HG02870 (cell line): Measurements from ENCODE around the gene DOCK10.

Experiments
- ATAC-seq: cut with Tn5 transposase; IDR thresholded peaks from one replicate; pipeline ENCODE4 v1.9.1; 2021; ENCODE audit warnings: mild to moderate bottlenecking, moderate library complexity; ENCODE audit not compliant: unreplicated experiment

The DOCK10 gene

GRCh38 chr2:224885836-224886547, 156.3 kb downstream of the DOCK10 start:
- peak; percentile 95 for ATAC-seq

DNA sequence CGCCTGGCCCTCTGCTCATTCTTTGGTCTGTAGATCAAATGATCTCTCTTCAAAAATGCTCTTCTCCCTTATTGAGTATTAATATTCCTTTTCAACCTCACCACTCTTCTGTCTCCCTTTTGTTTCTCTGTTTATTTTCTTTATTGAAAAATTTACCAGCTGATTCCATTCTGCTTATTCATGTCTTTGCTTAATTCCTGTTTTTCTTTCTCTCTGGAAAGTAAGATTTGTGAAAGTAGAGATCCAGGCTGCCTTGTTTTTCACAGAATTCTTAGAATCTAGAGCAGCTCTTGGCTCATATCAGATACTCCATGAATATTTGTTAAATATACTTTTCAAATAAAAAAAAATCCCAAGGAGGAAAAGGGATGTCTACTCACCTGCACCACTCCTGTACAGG, 157.0 kb downstream of the DOCK10 start:
- no peak for ATAC-seq

GRCh38 chr2:224884188-224884587, 158.1 kb downstream of the DOCK10 start:
- no peak for ATAC-seq

- no peak for ATAC-seq
Measured at GRCh38 chr2:224883700-224884099, 158.6 kb downstream of the DOCK10 start.

DNA sequence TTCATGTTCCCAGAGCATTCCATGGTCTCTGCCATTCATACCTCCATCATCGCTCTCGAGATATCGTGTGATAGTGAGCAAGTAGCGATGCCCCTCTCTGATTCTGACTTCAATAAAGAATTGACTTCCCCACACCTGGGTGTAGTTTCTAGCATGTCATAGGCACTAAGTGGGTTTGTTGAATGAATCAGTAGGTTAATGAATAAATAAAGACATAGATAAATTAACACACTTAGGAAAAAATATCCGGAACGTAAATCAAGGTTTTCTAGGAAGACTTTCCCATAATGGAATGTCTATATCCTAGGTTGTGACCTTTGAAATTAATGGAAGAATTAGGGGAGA, 159.1 kb downstream of the DOCK10 start:
- ATAC-seq = no peak

DNA sequence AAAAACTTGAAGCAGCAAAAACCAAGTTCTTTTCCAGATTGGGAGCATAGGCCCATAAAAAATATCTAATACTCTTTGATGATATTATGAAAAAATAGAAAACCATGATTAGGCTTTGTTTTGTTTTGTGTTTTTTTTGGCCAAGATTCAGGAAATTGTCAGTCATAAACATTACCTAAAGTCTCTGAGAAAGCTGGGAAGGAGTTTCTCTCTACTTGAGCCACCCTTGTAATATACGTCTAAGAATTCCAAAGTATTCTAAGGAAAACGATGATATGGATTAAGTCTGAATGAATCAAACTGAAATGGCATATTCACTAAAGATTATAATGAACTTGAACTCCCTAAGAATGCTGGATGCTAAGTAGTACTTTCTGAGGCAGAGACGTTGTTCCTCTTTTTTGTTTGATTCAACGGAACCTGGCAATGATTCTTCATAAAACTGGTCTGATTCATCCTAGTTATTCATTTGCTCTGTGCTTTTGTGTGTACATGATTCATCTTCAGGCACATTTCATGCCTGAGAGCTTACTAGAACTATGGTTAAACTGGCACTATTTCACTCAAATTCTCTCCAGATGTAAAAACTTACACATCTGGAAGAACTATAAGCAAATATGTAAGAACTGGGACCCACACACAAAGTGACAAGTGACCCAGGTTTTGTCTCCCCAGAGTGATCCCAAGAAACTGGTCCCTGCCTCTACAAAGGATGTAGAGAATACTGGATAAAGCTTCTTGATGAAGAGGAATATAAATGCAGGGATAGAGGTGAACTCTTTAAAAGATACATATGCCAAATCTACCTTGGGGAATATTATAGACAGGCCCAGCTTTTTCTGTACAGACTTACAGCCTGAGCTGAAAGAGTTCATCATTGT, 159.7 kb downstream of the DOCK10 start:
- no peak for ATAC-seq

DNA sequence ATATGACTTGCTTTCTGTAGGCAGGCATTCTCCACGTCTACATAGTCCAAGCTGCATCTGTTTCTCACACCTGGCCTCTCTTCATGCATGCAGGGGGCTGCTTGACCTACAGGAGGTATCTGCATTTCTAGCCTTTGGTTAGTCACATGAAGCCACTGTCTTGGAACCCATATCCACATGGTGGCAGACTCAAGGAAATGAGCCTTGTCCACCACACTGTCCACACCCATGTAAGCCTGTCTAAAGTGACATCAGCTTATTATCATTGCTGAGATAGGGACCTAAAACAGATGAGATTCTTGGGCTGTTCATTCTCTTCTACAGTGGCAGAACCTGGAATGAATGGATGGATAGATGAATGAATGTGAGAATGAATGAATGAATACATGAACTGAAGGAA, 160.4 kb downstream of the DOCK10 start:
- ATAC-seq = no peak

DNA sequence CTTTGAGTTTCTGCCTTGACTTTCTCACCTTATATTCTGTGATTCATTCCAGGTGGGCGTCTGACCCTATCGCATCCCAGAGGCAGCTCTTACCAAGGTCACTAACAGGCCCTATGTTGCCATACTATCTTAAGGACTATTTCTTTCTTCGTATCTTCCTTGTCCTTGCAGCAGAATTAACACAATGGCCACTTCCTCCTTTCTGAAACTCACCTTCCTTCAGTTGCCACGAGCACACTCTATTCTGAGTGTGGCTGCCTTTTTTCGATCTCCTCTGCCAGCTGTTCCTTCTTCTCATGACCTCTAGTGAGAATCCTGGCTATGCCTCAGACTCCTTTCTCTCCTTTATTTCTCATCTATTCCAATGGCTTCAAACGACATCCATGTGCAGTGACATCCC, 165.7 kb downstream of the DOCK10 start:
- ATAC-seq = no peak

DNA sequence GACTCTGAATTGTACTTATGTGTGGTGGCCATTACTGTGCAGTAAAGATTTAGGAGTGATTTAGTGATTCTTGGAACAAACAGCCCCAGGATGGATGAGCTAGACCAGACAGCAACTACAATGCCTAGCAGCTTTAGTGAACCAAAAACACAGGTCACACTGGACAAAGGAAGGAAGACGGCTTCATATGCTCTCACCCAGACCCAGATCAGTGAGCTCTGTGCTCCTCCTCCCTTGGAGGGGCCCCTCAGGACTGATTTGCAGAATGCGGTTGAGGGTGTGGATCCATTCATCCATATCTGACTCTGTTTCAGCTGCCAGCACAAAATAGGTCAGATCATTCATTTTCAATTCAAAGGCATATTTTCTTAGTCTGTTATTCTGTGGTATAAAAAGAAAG, 166.4 kb downstream of the DOCK10 start:
- peak; percentile 61 for ATAC-seq

DNA sequence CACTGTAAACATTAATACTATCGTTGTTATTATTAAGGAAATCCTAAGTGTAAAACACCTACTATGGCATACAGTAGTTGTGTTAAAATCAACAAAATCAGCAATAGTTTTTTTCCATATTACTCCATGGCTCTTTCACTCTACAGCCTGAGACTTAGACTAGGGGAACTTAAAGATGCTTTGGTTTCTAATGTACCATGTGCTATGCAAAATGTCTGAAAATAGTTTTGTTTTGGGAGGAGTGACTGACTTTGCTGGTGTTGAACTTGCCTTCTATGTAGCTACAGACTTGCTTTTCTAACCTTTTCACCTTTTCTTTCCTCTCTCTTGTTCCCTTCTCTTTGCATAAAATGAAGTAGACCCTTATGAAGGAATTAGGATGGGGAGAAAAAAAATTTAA, 167.1 kb downstream of the DOCK10 start:
- no peak for ATAC-seq

- ATAC-seq = no peak
Measured at GRCh38 chr2:224871813-224872212, 170.5 kb downstream of the DOCK10 start.

DNA sequence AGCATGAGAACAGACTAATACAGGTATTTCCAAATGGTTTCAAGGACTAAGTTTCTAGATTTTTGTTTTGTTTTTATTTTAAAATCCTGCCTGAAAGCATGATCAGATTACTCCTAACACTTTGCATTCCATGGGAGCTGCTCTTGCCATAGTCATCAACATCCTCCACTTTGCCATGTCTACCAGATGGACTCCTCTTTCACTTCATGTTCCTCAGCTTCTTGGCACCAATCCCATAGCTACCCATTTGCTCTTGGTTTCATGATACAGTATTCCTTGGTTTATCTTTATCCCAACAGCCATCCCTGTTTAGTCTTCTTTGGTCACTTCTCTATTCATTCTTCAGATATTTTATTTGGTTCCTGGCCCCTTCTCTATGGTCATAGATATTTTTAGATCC, 171.9 kb downstream of the DOCK10 start:
- ATAC-seq = no peak

GRCh38 chr2:224869601-224870233, 172.6 kb downstream of the DOCK10 start:
- no peak for ATAC-seq

- ATAC-seq = no peak
Measured at GRCh38 chr2:224865016-224865415, 177.3 kb downstream of the DOCK10 start.

- ATAC-seq = no peak
Measured at GRCh38 chr2:224861266-224861665, 181.0 kb downstream of the DOCK10 start.

DNA sequence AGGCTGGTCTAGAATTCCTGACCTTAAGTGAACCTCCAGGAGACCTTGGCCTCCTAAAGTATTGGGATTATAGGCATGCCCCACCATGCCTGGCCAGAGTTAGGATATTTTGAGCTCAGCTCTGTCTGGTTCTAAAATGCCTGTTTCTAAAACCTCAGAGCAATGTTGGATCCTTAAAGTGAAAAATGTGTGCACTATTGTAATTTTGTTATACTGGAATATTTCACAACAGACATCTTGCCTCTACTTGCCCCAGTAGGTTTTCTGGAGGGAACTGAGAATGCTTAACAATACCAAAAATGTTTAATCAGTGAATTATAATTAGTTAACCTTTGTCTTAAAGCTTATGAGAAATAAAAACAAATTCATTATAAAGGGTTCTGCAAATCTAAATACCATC, 181.5 kb downstream of the DOCK10 start:
- ATAC-seq = no peak

DNA sequence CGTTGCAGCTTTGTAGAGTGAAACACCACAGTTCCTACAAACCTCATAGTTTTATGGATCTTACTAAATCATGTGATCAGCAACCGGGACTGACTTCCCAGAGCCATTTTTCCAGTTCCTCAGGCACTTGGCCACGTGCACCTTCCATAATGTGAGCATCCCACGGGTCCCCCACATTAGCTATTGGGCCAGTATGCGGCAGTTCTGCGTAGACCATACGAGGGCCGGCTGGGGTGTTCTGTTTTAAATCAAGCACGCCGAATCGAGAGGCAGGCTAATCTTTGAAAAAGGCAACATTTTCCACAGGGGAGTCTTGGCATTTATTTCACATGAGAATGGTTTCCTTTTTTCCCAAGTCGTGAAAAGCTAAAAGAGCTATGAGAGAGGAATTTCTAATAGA, 190.5 kb downstream of the DOCK10 start:
- ATAC-seq = no peak

DNA sequence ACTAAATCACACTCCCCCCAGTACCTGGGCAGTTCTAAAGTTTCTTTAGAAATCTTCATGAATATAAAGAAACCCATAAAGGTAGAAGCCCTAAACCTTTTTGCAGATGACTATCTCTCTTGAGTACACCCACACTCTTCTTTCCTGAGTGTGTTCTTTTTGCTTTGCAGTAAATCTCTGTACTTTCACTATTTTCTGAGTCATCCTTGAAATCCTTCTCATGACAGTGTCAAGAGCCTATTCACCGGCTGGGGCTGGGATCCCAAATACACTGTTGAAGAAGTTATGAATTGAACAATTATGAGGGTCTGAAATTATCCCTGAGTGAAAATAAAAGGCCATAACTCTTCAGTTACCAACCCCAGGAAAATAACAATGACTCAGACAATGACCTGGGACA, 192.2 kb downstream of the DOCK10 start:
- no peak for ATAC-seq

- peak; percentile 86 for ATAC-seq
Measured at GRCh38 chr2:224849264-224849663, 193.0 kb downstream of the DOCK10 start.

GRCh38 chr2:224847961-224848850, 194.1 kb downstream of the DOCK10 start:
- no peak for ATAC-seq

- ATAC-seq = no peak
Measured at GRCh38 chr2:224847381-224847780, 194.9 kb downstream of the DOCK10 start.
